ENCODE measurements around the gene TNNT3.

DNA sequence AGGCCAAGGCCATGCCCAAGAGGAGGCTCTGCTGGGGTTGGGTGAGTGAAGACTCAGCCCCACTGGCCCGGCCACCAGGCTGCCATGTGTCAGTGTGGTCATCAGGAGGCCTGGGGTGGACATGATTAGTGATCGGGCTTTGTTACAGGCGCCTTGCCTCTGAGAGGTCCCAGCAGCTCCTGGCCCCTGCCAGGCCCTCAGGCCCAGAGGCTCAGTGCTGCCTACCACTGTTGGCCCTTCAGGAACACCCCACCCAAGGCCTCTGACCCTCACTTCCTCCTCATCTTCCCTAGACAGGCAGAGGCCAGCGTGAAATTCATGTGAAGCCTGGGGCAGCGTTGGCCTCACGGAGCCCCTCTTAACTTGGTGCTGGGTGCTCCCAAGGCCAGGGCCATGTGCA lies 29.8 kb downstream of the TNNT3 start:
- TF ChIP-seq, protein P1, sequence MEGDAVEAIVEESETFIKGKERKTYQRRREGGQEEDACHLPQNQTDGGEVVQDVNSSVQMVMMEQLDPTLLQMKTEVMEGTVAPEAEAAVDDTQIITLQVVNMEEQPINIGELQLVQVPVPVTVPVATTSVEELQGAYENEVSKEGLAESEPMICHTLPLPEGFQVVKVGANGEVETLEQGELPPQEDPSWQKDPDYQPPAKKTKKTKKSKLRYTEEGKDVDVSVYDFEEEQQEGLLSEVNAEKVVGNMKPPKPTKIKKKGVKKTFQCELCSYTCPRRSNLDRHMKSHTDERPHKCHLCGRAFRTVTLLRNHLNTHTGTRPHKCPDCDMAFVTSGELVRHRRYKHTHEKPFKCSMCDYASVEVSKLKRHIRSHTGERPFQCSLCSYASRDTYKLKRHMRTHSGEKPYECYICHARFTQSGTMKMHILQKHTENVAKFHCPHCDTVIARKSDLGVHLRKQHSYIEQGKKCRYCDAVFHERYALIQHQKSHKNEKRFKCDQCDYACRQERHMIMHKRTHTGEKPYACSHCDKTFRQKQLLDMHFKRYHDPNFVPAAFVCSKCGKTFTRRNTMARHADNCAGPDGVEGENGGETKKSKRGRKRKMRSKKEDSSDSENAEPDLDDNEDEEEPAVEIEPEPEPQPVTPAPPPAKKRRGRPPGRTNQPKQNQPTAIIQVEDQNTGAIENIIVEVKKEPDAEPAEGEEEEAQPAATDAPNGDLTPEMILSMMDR (IDR thresholded peaks at IDR 0.05), result no peak
- TF ChIP-seq POLR2AphosphoS5 (IDR thresholded peaks at IDR 0.05) (no peak), POLR2A (IDR thresholded peaks at IDR 0.05) (no peak)

Measured in prostate gland (tissue), 2 donors.